Mammary microvascular endothelial cell (primary cell): ENCODE data around the gene COL8A1. TPM values are rescaled to one million over a fixed set of nuclear protein-coding genes. Genes with fewer than 3 reads are reported as not detected.

Experiments used
- total RNA-seq: library from RNA; depleted of rRNA; stranded (reverse); fragments of >200 nt; gene quantifications from 2 replicates; pipeline ENCODE4 v1.2.3, GENCODE V29; 2015

The COL8A1 gene
- total RNA-seq: 80.7 and 81.4 TPM in 2 replicates

DNA sequence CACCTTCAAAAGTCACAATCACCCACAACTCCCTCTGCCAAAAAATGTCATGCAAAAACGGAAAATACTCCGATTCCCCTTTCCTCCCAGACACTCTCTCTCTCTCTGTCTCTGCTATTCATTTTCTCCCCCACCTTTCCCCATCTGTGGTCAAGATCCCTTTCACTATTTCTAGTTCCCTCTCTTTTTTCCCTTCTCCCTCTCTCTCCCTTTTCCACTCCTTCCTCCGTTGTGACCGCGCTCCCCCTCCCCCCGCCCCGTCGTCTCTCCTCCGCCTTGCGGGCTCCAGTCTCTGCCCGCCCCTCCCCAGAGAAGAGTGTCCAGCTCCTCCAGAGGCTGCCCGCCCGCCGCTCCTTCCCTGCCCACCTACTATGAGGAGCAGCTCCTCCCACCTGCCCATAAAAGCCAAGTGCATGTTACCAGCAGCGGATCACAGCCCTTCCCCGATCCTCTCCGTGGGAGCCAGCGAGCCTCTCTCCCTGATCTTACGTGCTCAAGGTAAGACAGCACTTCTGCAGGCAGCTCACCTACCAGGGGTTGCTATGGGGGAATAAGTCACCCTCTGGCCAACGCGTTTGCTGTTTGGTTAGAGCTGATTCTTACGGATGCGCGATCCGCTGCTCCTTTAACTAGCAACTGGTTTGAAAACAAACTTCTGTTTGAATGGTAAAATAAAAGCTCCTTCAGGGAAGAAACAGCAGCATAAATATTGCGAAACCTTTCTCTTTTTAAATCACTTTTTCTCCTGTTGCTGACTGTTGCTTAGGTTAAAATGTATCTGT, at the start of gene COL8A1:
COL8A1 (plus strand) TSS at position 428 of the 782 bp plus-strand sequence. CDS start 152,089 bp downstream, outside the sequence.

DNA sequence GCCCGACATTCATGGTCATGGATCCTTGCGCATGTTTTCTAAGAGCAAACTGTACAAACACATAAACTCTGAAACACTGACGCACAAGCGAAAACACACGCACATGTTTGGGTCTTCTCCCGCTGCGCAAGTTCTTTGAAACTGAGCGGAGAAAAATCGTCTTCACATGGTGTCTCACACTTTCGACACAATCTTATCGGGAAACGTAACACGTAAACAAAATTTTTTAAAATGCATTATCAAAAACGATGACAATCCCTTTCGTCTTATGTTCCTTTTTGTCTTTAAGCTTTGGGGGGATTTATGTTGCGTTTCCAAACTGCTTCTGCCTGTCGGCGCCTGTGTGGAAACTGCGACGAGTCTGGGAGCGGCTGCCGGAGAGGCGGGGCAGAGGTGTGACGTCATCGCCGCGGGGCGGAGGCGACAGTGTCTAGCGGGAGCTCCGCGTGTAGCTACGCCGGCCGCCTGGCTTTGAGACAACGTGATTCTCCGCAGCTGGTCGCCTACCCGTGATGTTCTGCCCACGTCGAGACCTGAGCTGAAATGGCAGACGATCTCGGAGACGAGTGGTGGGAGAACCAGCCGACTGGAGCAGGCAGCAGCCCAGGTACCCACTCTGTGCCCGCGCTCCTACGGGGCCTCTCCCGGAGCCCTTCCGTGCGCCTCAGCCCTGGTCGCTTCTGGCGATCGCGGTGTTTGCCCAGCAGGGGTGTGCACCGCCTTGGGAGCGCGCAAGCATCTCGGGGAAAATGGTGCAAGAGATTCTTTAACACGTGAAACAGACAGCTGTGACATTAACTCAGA, 179.2 kb downstream of the COL8A1 start, which contains the start of gene CMSS1:
CMSS1 (plus strand) TSS at position 426 of the 804 bp plus-strand sequence.

Other genes with a start within 250 kb of the COL8A1 start
- 34.0 and 45.8 TPM in 2 replicates for gene CMSS1, start 179.3 kb downstream of the COL8A1 start, total RNA-seq